ENCODE results near the gene EDN2. TPM values are rescaled to one million over a fixed set of nuclear protein-coding genes. Genes with fewer than 3 reads are reported as not detected.

EDN2 gene
- total and polyA plus RNA-seq, 2 of the 8 experiments (the other 6 are each of a cell fraction or from before 2014, with no cell fraction given) = 0.32 to 0.39 TPM

GRCh38 chr1:41485605-41486004 lies 1.1 kb upstream of the EDN2 start:
- H3K9ac ChIP-seq (replicated peaks in 1 of 4; ENCODE audit: extremely low read depth in 1 of 4, low read depth in 3 of 4, low read length in 3 of 4) = no peak overlapping the region
- no peak overlapping the region for H3K56ac ChIP-seq (replicated peaks; ENCODE audit: insufficient read length, low read depth, low read length)
- no peak overlapping the region for H4K8ac ChIP-seq (ENCODE audit: extremely low read depth, insufficient read depth, low read length)
- no peaks in the 10 kb centered on the region for H3K9me3 ChIP-seq (ENCODE audit: insufficient read depth in 2 of 2, low read depth in 1 of 2, low read length in 1 of 2)
- CTCF ChIA-PET (ENCODE audit: partially characterized antibody) = interaction anchor here (0.8 to 14.9 kb wide), 9 partner anchors 10 to 222 kb away, joined by 3 to 205 read pairs (median 6); no protein-coding TSS in a partner anchor
- H3K4me2 ChIP-seq (ENCODE audit: insufficient read depth in 1 of 2, low read depth in 2 of 2, low read length in 2 of 2) = peak overlapping the region in 1 of 2 experiments; percentile 66; a peak in 1 of 4 replicates
- peak overlapping the region; percentile 15; the same call in 1 of the 2 replicates for H2BK5ac ChIP-seq (ENCODE audit: low read depth, low read length)
- no peak overlapping the region for H4K5ac ChIP-seq (ENCODE audit: insufficient read length, low read depth, low read length)
- peaks cover 0 to 1% of the 10 kb centered on the region in 2 experiments for H4K20me1 ChIP-seq (replicated peaks in 1 of 2; ENCODE audit: control insufficient read depth in 1 of 2, insufficient read depth in 2 of 2, low read length in 2 of 2)
- DNase-seq (ENCODE audit: low read depth in 1 of 2, low spot score in 2 of 2) = no peak
- H3K27ac ChIP-seq (ENCODE audit: low read depth, low read length) = no peak overlapping the region
- peak overlapping the region; percentile 86; the same call in 1 of the 2 replicates for H2AK5ac ChIP-seq (ENCODE audit: low read depth, low read length)
- H2BK12ac ChIP-seq (ENCODE audit: low read depth, low read length) = peak overlapping the region; percentile 91; the same call in 1 of the 2 replicates
- H3K79me2 ChIP-seq (ENCODE audit: control insufficient read depth in 1 of 2, insufficient read depth in 2 of 2, low read length in 2 of 2) = no peaks in the 10 kb centered on the region
- H3K23ac ChIP-seq (ENCODE audit: insufficient read length) = no peak overlapping the region
- H4K91ac ChIP-seq (replicated peaks; ENCODE audit: insufficient read length, low read length) = peak overlapping the region; percentile 14
- no peaks in the 10 kb centered on the region for H3K36me3 ChIP-seq (ENCODE audit: control insufficient read depth in 2 of 4, insufficient read depth in 4 of 4, low read length in 3 of 4)
- H3K4ac ChIP-seq (replicated peaks; ENCODE audit: insufficient read length, low read depth, low read length) = no peak overlapping the region
- H2BK15ac ChIP-seq (ENCODE audit: low read length) = peak overlapping the region; percentile 95
- no peak overlapping the region for H3K4me3 ChIP-seq (ENCODE audit: extremely low read depth in 1 of 4, insufficient read depth in 2 of 4, low read depth in 3 of 4, low read length in 4 of 4)
- WGBS, 2 experiments (ENCODE audit: extremely low coverage in 1 of 2, insufficient coverage in 1 of 2, insufficient read length in 1 of 2, insufficient replicate concordance in 2 of 2, low coverage in 1 of 2, low lambda C conversion rate in 2 of 2, missing lambda C conversion rate in 1 of 2) = 73% methylated on average over 5 of the region's 5 CpGs; no CpG with 5 or more reads in 1 of the 2 experiments
- H3K23me2 ChIP-seq (ENCODE audit: low read depth, low read length) = peaks cover 7% of the 10 kb centered on the region; the same call in 1 of the 2 replicates
- H3K27me3 ChIP-seq (replicated peaks in 1 of 4; ENCODE audit: control insufficient read depth in 3 of 4, extremely low read depth in 1 of 4, insufficient read depth in 3 of 4, low read length in 3 of 4) = peaks cover 0 to 2% (median 0%) of the 10 kb centered on the region in 4 experiments; a peak in 2 of 7 replicates
- POLR2A ChIA-PET (ENCODE audit: partially characterized antibody) = interaction anchor here (0.9 to 2.5 kb wide), 4 partner anchors 9 to 11 kb away, joined by 3 to 21 read pairs (median 4); no protein-coding TSS in a partner anchor
- no peak overlapping the region for H3K14ac ChIP-seq (ENCODE audit: insufficient read length)
- H2BK20ac ChIP-seq (ENCODE audit: low read length) = peak overlapping the region; percentile 90; the same call in 1 of the 2 replicates
- no peak overlapping the region for H2BK120ac ChIP-seq (replicated peaks; ENCODE audit: low read depth, low read length)
- H3K79me1 ChIP-seq (ENCODE audit: low read depth, low read length) = no peaks in the 10 kb centered on the region
- peak overlapping the region; percentile 2 for H3K18ac ChIP-seq (ENCODE audit: extremely low read depth, low read length)
- no peak overlapping the region for H2AFZ ChIP-seq (ENCODE audit: low read length)
- H3K4me1 ChIP-seq (replicated peaks in 1 of 4; ENCODE audit: control insufficient read depth in 3 of 4, insufficient read depth in 4 of 4, low read length in 3 of 4) = peaks cover 13 to 31% (median 24%) of the 10 kb centered on the region in 4 experiments
- no peak for FAIRE-seq
